22Rv1 (cell line): ENCODE data around the gene CAMTA1.

ENCODE experiments used
- H3K27ac ChIP-seq: fragments of 450-650 bp; 2 replicates; pipeline ENCODE4 v1.5.1; 2017
- CTCF ChIP-seq: fragments of 450-650 bp; IDR thresholded peaks from 2 replicates; pipeline ENCODE4 v1.5.1; 2017; ENCODE audit warnings: mild to moderate bottlenecking
- ZFX ChIP-seq: fragments of 450-650 bp; IDR thresholded peaks from 2 replicates; pipeline ENCODE4 v1.6.1; 2017; ENCODE audit warnings: antibody characterized with exemption, borderline replicate concordance

CAMTA1 gene

DNA sequence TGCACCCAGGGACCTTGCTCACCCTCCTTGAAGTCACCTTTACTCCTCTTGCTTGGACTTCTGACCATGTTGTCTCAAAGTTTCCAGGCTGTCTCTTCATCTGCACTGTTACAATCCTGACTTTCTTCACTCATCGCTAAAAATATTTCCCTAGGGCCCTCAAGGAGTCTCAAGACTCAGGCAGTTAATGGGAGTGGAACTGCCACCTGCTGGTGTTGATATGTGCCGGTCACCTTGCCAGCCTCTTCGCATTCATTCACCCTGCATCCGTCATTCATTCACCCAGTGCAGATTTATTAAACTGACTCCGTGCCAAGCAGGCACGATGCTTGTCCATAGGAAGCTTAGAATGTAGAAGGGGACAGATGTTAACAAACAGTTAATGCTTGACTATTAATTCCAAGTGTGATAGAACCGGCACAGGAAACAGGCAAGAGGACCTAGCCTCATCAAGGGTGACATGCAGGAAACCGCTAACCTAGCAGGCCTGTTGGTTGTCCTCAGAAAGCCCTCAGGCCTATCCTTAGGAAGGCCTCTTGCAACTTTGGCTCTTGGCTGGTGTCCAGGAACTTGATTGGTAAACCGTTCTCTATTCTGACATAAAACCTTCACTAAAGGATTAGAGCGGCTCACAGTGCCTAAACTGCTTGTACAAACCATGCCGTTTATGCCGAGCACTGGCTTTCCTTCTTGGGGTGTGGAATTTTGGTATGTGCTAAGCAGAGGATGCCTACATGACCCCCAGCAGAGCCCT is 342.2 kb downstream of the CAMTA1 start:
- H3K27ac ChIP-seq = no peak overlapping the region
- no peak for TF ChIP-seq ZFX
- TF ChIP-seq CTCF = no peak

GRCh38 chr1:7128293-7128692 is 343.0 kb downstream of the CAMTA1 start:
- TF ChIP-seq CTCF = no peak
- no peak for TF ChIP-seq ZFX
- no peak overlapping the region for H3K27ac ChIP-seq

DNA sequence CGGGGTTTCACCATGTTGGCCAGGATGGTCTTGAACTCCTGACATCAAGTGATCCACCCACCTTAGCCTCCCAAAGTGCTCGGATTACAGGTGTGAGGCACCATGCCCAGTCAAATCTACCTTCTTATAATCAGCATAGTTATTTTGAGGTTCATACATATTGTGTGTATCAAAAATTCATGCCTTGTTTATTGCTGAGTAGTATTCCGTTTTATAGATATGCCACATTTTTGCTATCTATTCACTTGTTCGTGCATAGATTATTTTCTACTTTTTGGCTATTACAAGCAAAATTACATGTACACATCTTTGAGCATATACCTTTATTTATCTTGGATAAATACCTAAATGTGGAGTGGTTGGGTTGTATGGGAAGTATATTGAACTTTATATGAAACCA is 344.9 kb downstream of the CAMTA1 start:
- TF ChIP-seq CTCF (no peak), ZFX (no peak)
- no peak overlapping the region for H3K27ac ChIP-seq

- TF ChIP-seq ZFX = no peak
- no peak for TF ChIP-seq CTCF
- no peak overlapping the region for H3K27ac ChIP-seq
Observed at GRCh38 chr1:7135493-7135892, 350.2 kb downstream of the CAMTA1 start.

- TF ChIP-seq CTCF (no peak), ZFX (no peak)
- no peak overlapping the region for H3K27ac ChIP-seq
Observed at GRCh38 chr1:7136166-7136953, 351.1 kb downstream of the CAMTA1 start.

- TF ChIP-seq ZFX (no peak), CTCF (no peak)
- no peak overlapping the region for H3K27ac ChIP-seq
Observed at GRCh38 chr1:7140251-7140650, 355.0 kb downstream of the CAMTA1 start.

DNA sequence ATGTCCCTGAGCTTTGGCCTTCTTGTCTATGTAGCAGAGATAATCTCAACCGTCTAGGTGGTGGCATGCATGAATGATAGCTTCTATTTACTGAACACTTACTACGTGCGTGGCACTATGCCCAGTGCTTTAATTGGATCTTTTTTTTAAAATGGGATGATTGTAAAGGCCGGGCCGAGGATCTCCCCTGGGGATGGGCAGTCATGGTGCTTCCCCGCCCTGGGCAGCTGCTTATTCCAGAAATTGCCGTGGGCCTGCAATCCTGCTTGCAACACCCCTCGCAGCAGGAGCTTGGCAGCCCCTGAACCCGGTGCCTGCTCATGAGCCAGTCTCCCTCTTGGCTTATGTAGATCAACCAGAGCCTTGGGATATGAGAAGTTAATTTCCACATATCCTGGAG is 360.7 kb downstream of the CAMTA1 start:
- no peak overlapping the region for H3K27ac ChIP-seq
- TF ChIP-seq CTCF (no peak), ZFX (no peak)
